HepG2 (cell line): Measurements from ENCODE around the gene STARD8. TPM values are rescaled to one million over a fixed set of nuclear protein-coding genes. Genes with fewer than 3 reads are reported as not detected.

ENCODE experiments used
- ATAC-seq: fragments of 200-7000 bp; cut with Tn5 transposase; 3 replicates; pipeline ENCODE4 v1.9.1; 2020; ENCODE audit warnings: mild to moderate bottlenecking, moderate library complexity
- BruUV-seq: library from RNA; stranded (reverse); fragments of 400-500 nt; replicated peaks from 2 replicates; lab custom pipeline; 2021; lab: Mats Ljungman, UMichigan
- CTCF ChIA-PET: fragments of 300-600 bp; formaldehyde crosslinking; extraction: SDS; loops from one replicate; lab custom pipeline; 2021; ENCODE audit warnings: low total read pairs, inconsistent platforms, low intra/inter-chr PET ratio; lab: Yijun Ruan, JAX
- POLR2A ChIA-PET: fragments of 350-600 bp; sonication (Branson Sonifier 250); formaldehyde crosslinking; loops from one replicate; lab custom pipeline; 2020; ENCODE audit warnings: antibody characterized with exemption, inconsistent platforms; lab: Yijun Ruan, JAX
- DNase-seq: peaks from one replicate; pipeline ENCODE4 v3.0.0-alpha.2; 2015; ENCODE audit warnings: low spot score
- FAIRE-seq: peaks from 3 replicates; lab custom pipeline; 2011; peaks lifted over from hg19 to GRCh38; lab: Jason Lieb, UNC
- H2AFZ ChIP-seq: one replicate; pipeline ENCODE4 v1.6.1; 2011; ENCODE audit warnings: low read length, inconsistent platforms
- H3K27ac ChIP-seq: fragments of 300-600 bp; 3 replicates; pipeline ENCODE4 v1.8.0; 2011; ENCODE audit warnings: mixed run types, mild to moderate bottlenecking, mixed read lengths, low read length, inconsistent platforms; ENCODE audit not compliant: insufficient read depth; ENCODE audit errors: extremely low read length
- H3K27me3 ChIP-seq, 2 experiments: fragments of 200-600 bp in 1 of 2; 2 replicates in 1 of 2; 3 replicates in 1 of 2; pipeline versions ENCODE4 v1.6.0 to v1.8.0; 2011; ENCODE audit warnings: low read length in 2 of 2, mild to moderate bottlenecking in 2 of 2, moderate library complexity in 2 of 2, inconsistent platforms in 1 of 2; ENCODE audit not compliant: insufficient read depth in 2 of 2, control insufficient read depth in 1 of 2
- H3K36me3 ChIP-seq, 2 experiments: fragments of 200-600 bp in 1 of 2; replicated peaks in 1 of 2; 2 replicates in 1 of 2; 3 replicates in 1 of 2; pipeline versions ENCODE4 v1.5.1 to v1.8.0; 2011; ENCODE audit warnings: low read length in 2 of 2, inconsistent platforms in 1 of 2; ENCODE audit not compliant: insufficient read depth in 2 of 2, control insufficient read depth in 1 of 2
- H3K4me1 ChIP-seq: 2 replicates; pipeline ENCODE4 v1.5.1; 2012; ENCODE audit warnings: low read length, inconsistent platforms; ENCODE audit not compliant: insufficient read depth
- H3K4me2 ChIP-seq: 2 replicates; pipeline ENCODE4 v1.6.0; 2011; ENCODE audit warnings: low read depth, low read length, inconsistent platforms
- H3K4me3 ChIP-seq, 3 experiments: fragments of 200-600 bp in 1 of 3; sonication (generic), shearing (Covaris generic) in 1 of 3; replicated peaks in 1 of 3; 2 replicates each; pipeline ENCODE4 v1.5.1; 2011 to 2016; ENCODE audit warnings: low read length in 3 of 3, inconsistent platforms in 2 of 3, low read depth in 2 of 3, mild to moderate bottlenecking in 2 of 3, control low read depth in 1 of 3, mixed read lengths in 1 of 3; ENCODE audit not compliant: insufficient read depth in 1 of 3
- H3K79me2 ChIP-seq: one replicate; pipeline ENCODE4 v1.6.1; 2011; ENCODE audit warnings: low read length, inconsistent platforms; ENCODE audit not compliant: insufficient read depth
- H3K9ac ChIP-seq: 2 replicates; pipeline ENCODE4 v1.6.0; 2011; ENCODE audit warnings: mild to moderate bottlenecking, low read depth, low read length, inconsistent platforms; ENCODE audit not compliant: insufficient read depth
- H3K9me3 ChIP-seq: 2 replicates; pipeline ENCODE4 v1.5.1; 2012; ENCODE audit warnings: mild to moderate bottlenecking, low read length
- H4K20me1 ChIP-seq: 2 replicates; pipeline ENCODE4 v1.6.0; 2011; ENCODE audit warnings: inconsistent platforms, mild to moderate bottlenecking, low read length, moderate library complexity; ENCODE audit not compliant: insufficient read depth
- KLF12 ChIP-seq: sonication (generic); formaldehyde crosslinking; IDR thresholded peaks from 2 replicates; pipeline ENCODE4 v1.4.0; 2020; ENCODE audit warnings: missing genetic modification reagents, borderline replicate concordance
- SIN3B ChIP-seq: fragments of 150-350 bp; IDR thresholded peaks from 2 replicates; pipeline ENCODE4 v1.6.1; 2014; ENCODE audit warnings: low read length
- TOPORS ChIP-seq: sonication (generic); formaldehyde crosslinking; IDR thresholded peaks from 2 replicates; pipeline ENCODE4 v1.8.0; 2023; ENCODE audit warnings: mild to moderate bottlenecking, missing genetic modification reagents
- ZNF839 ChIP-seq: sonication (generic); formaldehyde crosslinking; IDR thresholded peaks from 2 replicates; pipeline ENCODE4 v1.4.0; 2020; ENCODE audit warnings: missing genetic modification reagents, mild to moderate bottlenecking, borderline replicate concordance
- WGBS: methylation state at CpG from one replicate; pipeline ENCODE4 v1.1.6; 2017; ENCODE audit warnings: low lambda C conversion rate; 5-methylcytosine and 5-hydroxymethylcytosine counted together
- in situ Hi-C: cut with HindIII; loops from 2 replicates; pipeline ENCODE4 v1.10.0; 2017; ENCODE audit warnings: low pct_unique_long_range_greater_than_20kb; ENCODE audit not compliant: extremely low pct_ligation_motif_present
- intact Hi-C: fragments of 100-400 bp; cut with micrococcal nuclease; formaldehyde crosslinking; loops from one replicate; pipeline ENCODE4 v1.10.0; 2022; ENCODE audit not compliant: unreplicated experiment
- polyA plus RNA-seq, 8 experiments: library from polyadenylated mRNA; depleted of rRNA in 3 of 8; stranded (reverse) in 7 of 8; unstranded in 1 of 8; fragments of >200 nt; fragmentation: Illumina TruSeq in 4 of 8; extraction: Trizol in 4 of 8; gene quantifications; 2 replicates each; pipeline versions ENCODE4 v1.2.1 to v1.2.3, GENCODE V29; 2011 to 2016; ENCODE audit warnings: low read depth in 4 of 8, missing spikeins in 1 of 8, mixed read lengths in 1 of 8; ENCODE audit not compliant: insufficient read depth in 1 of 8
- total RNA-seq, 5 experiments: library from RNA; depleted of rRNA; stranded (reverse); fragments of >200 nt; fragmentation: Illumina TruSeq; extraction: Trizol; gene quantifications; 2 replicates each; pipeline ENCODE4 v1.2.3, GENCODE V29; 2016; ENCODE audit warnings: low read depth in 1 of 5
- TF ChIP-seq, protein P1 (sequence below): sonication (generic); formaldehyde crosslinking; IDR thresholded peaks from 2 replicates; pipeline ENCODE4 v1.8.0; 2022; ENCODE audit warnings: mild to moderate bottlenecking, missing genetic modification reagents; ENCODE audit not compliant: insufficient replicate concordance
- TF ChIP-seq, protein P2 (sequence below): sonication (generic); formaldehyde crosslinking; IDR thresholded peaks from 2 replicates; pipeline ENCODE4 v1.4.0; 2020; ENCODE audit warnings: mild to moderate bottlenecking, missing genetic modification reagents

Gene STARD8
- total and polyA plus RNA-seq, 2 of the 13 experiments (the other 11 are each of a cell fraction or from before 2014, with no cell fraction given) = 0.02 to 0.09 TPM

DNA sequence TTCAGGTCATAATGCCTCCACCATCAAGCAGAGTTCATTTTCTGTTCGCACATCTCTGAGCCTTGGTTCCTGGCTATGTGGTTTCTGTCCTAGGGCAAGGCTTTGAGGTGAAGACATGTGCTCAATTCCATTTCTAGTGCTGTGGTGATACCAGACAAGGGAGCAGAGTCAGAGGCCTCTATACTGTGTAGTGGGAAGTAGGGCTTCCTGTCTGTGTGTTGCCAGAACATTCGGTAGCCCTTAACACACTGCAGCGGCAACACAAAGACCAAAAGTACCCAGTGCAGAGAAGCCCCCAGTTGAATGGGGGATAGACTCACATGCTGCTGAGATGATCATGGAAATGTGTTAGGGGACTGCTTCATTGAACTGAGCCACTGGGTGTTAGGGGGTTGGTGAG lies 56.4 kb downstream of the STARD8 start (continued):
- TF ChIP-seq, protein P1, sequence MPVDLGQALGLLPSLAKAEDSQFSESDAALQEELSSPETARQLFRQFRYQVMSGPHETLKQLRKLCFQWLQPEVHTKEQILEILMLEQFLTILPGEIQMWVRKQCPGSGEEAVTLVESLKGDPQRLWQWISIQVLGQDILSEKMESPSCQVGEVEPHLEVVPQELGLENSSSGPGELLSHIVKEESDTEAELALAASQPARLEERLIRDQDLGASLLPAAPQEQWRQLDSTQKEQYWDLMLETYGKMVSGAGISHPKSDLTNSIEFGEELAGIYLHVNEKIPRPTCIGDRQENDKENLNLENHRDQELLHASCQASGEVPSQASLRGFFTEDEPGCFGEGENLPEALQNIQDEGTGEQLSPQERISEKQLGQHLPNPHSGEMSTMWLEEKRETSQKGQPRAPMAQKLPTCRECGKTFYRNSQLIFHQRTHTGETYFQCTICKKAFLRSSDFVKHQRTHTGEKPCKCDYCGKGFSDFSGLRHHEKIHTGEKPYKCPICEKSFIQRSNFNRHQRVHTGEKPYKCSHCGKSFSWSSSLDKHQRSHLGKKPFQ (CRISPR knock-in tag) = no peak
- no peak for TF ChIP-seq ZNF839 (CRISPR knock-in tag)
- TF ChIP-seq KLF12 (CRISPR knock-in tag) = no peak

DNA sequence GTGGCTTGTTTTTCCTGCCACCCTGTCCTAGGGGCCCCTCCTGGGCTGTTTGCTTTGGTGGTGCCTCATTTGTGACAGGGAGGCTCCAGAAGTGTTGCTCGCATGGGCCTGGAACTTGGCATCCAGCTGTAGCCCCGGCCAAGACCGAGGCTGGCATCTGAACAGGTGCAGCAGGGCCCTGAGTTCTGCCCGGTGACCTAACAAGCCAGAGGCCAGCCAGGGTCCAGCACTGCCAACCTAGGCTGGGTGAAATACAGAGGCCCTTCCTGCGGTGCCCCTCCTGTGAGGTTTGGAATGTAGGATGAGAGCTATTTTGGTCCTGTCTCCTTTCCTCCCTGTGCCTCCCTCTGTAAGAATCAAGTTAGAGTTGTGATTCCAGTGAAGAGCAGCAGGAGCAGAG lies 58.5 kb downstream of the STARD8 start:
- CTCF ChIA-PET = no interaction called here
- Histone ChIP-seq H3K9me3 (no peaks in the 10 kb centered on the region), H3K36me3 (no peaks in the 10 kb centered on the region), H2AFZ (no peak overlapping the region), H3K27me3 (no peaks in the 10 kb centered on the region), H3K27ac (no peak overlapping the region), H3K4me3 (no peak overlapping the region), H3K4me2 (no peak overlapping the region), H3K9ac (no peak overlapping the region), H3K79me2 (no peaks in the 10 kb centered on the region), H3K4me1 (no peaks in the 10 kb centered on the region), H4K20me1 (no peaks in the 10 kb centered on the region)
- DNase-seq (no peak), ATAC-seq (no peak), FAIRE-seq (no peak)
- intact Hi-C loops (no loop called here), in situ Hi-C loops (no loop called here)
- WGBS = no CpG with 5 or more reads among the region's 5 CpGs
- TF ChIP-seq, protein P2, sequence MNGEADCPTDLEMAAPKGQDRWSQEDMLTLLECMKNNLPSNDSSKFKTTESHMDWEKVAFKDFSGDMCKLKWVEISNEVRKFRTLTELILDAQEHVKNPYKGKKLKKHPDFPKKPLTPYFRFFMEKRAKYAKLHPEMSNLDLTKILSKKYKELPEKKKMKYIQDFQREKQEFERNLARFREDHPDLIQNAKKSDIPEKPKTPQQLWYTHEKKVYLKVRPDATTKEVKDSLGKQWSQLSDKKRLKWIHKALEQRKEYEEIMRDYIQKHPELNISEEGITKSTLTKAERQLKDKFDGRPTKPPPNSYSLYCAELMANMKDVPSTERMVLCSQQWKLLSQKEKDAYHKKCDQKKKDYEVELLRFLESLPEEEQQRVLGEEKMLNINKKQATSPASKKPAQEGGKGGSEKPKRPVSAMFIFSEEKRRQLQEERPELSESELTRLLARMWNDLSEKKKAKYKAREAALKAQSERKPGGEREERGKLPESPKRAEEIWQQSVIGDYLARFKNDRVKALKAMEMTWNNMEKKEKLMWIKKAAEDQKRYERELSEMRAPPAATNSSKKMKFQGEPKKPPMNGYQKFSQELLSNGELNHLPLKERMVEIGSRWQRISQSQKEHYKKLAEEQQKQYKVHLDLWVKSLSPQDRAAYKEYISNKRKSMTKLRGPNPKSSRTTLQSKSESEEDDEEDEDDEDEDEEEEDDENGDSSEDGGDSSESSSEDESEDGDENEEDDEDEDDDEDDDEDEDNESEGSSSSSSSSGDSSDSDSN (CRISPR knock-in tag) = no peak
- TF ChIP-seq SIN3B (no peak), TOPORS (CRISPR knock-in tag) (no peak)
- POLR2A ChIA-PET = no interaction called here
- BruUV-seq = no TSS peak
